Activated CD4-positive, alpha-beta T cell treated with anti-CD3 and anti-CD28 coated beads for 4 hours (primary cell): Measurements from ENCODE around the gene YBX2.
"Not testable (repeated sequence)": the region's sequence is repeated elsewhere in the genome, so short reads cannot be mapped to it uniquely, and the experiment has no call there.

Experiments
- DNase-seq, 2 donors: peaks; one replicate each; pipeline ENCODE4 v3.0.0-alpha.2; 2020

Gene YBX2

GRCh38 chr17:7294614-7295153, at the start of gene YBX2:
Gene YBX2, minus strand, starts transcription at chr17:7294639. Its CDS starts 139 bp downstream, at chr17:7294500.
- DNase-seq = peak; percentile 65 to 75

GRCh38 chr17:7343250-7343649, 48.8 kb upstream of the YBX2 start:
- no peak for DNase-seq

- no peak for DNase-seq
Measured at GRCh38 chr17:7341842-7342241, 47.4 kb upstream of the YBX2 start.

GRCh38 chr17:7340179-7340578, 45.7 kb upstream of the YBX2 start:
- no peak for DNase-seq

GRCh38 chr17:7337600-7337999, 43.2 kb upstream of the YBX2 start:
- not testable (repeated sequence) for DNase-seq

GRCh38 chr17:7336240-7337175, 42.1 kb upstream of the YBX2 start, which contains the start of gene ACAP1:
Gene ACAP1, plus strand, starts transcription at chr17:7336529. Its CDS starts 206 bp downstream, at chr17:7336735.
- peak; percentile 83 to 84 for DNase-seq

GRCh38 chr17:7335765-7336164, 41.3 kb upstream of the YBX2 start:
- not testable (repeated sequence) for DNase-seq

GRCh38 chr17:7334938-7335538, 40.6 kb upstream of the YBX2 start:
- no peak for DNase-seq

- DNase-seq = not testable (repeated sequence)
Measured at GRCh38 chr17:7332600-7333069, 38.2 kb upstream of the YBX2 start.

GRCh38 chr17:7332111-7332510, 37.7 kb upstream of the YBX2 start:
- DNase-seq = no peak

- no peak for DNase-seq
Measured at GRCh38 chr17:7330638-7331015, 36.2 kb upstream of the YBX2 start.

- peak; percentile 70 to 74 for DNase-seq
Measured at GRCh38 chr17:7329997-7330637, 35.7 kb upstream of the YBX2 start.

- peak; percentile 94 to 95 for DNase-seq
Measured at GRCh38 chr17:7329374-7329996, 35.0 kb upstream of the YBX2 start.

GRCh38 chr17:7328840-7329373, 34.5 kb upstream of the YBX2 start, which contains the start of gene NEURL4:
Gene NEURL4, minus strand, starts transcription at chr17:7329335. Its CDS starts 23 bp downstream, at chr17:7329312.
- no peak for DNase-seq

GRCh38 chr17:7328009-7328408, 33.6 kb upstream of the YBX2 start:
- DNase-seq = no peak

GRCh38 chr17:7327501-7327900, 33.1 kb upstream of the YBX2 start:
- no peak for DNase-seq

GRCh38 chr17:7327056-7327455, 32.6 kb upstream of the YBX2 start:
- no peak for DNase-seq

GRCh38 chr17:7326186-7326585, 31.7 kb upstream of the YBX2 start:
- DNase-seq = no peak

GRCh38 chr17:7325031-7325528, 30.6 kb upstream of the YBX2 start:
- DNase-seq = no peak

GRCh38 chr17:7324438-7324779, 30.0 kb upstream of the YBX2 start:
- no peak for DNase-seq

GRCh38 chr17:7323731-7324437, 29.4 kb upstream of the YBX2 start:
- DNase-seq = peak; percentile 43 to 65
